HepG2 (cell line): ENCODE data around the gene OR2B3. TPM values are rescaled to one million over a fixed set of nuclear protein-coding genes. Genes with fewer than 3 reads are reported as not detected.

ENCODE experiments used
- ATAC-seq: fragments of 200-7000 bp; cut with Tn5 transposase; 3 replicates; pipeline ENCODE4 v1.9.1; 2020; ENCODE audit warnings: mild to moderate bottlenecking, moderate library complexity
- BruUV-seq: library from RNA; stranded (reverse); fragments of 400-500 nt; replicated peaks from 2 replicates; lab custom pipeline; 2021; lab: Mats Ljungman, UMichigan
- CTCF ChIA-PET: fragments of 300-600 bp; formaldehyde crosslinking; extraction: SDS; loops from one replicate; lab custom pipeline; 2021; ENCODE audit warnings: low total read pairs, inconsistent platforms, low intra/inter-chr PET ratio; lab: Yijun Ruan, JAX
- POLR2A ChIA-PET: fragments of 350-600 bp; sonication (Branson Sonifier 250); formaldehyde crosslinking; loops from one replicate; lab custom pipeline; 2020; ENCODE audit warnings: antibody characterized with exemption, inconsistent platforms; lab: Yijun Ruan, JAX
- DNase-seq: peaks from one replicate; pipeline ENCODE4 v3.0.0-alpha.2; 2015; ENCODE audit warnings: low spot score
- FAIRE-seq: peaks from 3 replicates; lab custom pipeline; 2011; peaks lifted over from hg19 to GRCh38; lab: Jason Lieb, UNC
- H2AFZ ChIP-seq: one replicate; pipeline ENCODE4 v1.6.1; 2011; ENCODE audit warnings: low read length, inconsistent platforms
- H3K27ac ChIP-seq: fragments of 300-600 bp; 3 replicates; pipeline ENCODE4 v1.8.0; 2011; ENCODE audit warnings: mixed run types, mild to moderate bottlenecking, mixed read lengths, low read length, inconsistent platforms; ENCODE audit not compliant: insufficient read depth; ENCODE audit errors: extremely low read length
- H3K27me3 ChIP-seq, 2 experiments: fragments of 200-600 bp in 1 of 2; 2 replicates in 1 of 2; 3 replicates in 1 of 2; pipeline versions ENCODE4 v1.6.0 to v1.8.0; 2011; ENCODE audit warnings: low read length in 2 of 2, mild to moderate bottlenecking in 2 of 2, moderate library complexity in 2 of 2, inconsistent platforms in 1 of 2; ENCODE audit not compliant: insufficient read depth in 2 of 2, control insufficient read depth in 1 of 2
- H3K36me3 ChIP-seq, 2 experiments: fragments of 200-600 bp in 1 of 2; replicated peaks in 1 of 2; 2 replicates in 1 of 2; 3 replicates in 1 of 2; pipeline versions ENCODE4 v1.5.1 to v1.8.0; 2011; ENCODE audit warnings: low read length in 2 of 2, inconsistent platforms in 1 of 2; ENCODE audit not compliant: insufficient read depth in 2 of 2, control insufficient read depth in 1 of 2
- H3K4me1 ChIP-seq: 2 replicates; pipeline ENCODE4 v1.5.1; 2012; ENCODE audit warnings: low read length, inconsistent platforms; ENCODE audit not compliant: insufficient read depth
- H3K4me2 ChIP-seq: 2 replicates; pipeline ENCODE4 v1.6.0; 2011; ENCODE audit warnings: low read depth, low read length, inconsistent platforms
- H3K4me3 ChIP-seq, 3 experiments: fragments of 200-600 bp in 1 of 3; sonication (generic), shearing (Covaris generic) in 1 of 3; replicated peaks in 1 of 3; 2 replicates each; pipeline ENCODE4 v1.5.1; 2011 to 2016; ENCODE audit warnings: low read length in 3 of 3, inconsistent platforms in 2 of 3, low read depth in 2 of 3, mild to moderate bottlenecking in 2 of 3, control low read depth in 1 of 3, mixed read lengths in 1 of 3; ENCODE audit not compliant: insufficient read depth in 1 of 3
- H3K79me2 ChIP-seq: one replicate; pipeline ENCODE4 v1.6.1; 2011; ENCODE audit warnings: low read length, inconsistent platforms; ENCODE audit not compliant: insufficient read depth
- H3K9ac ChIP-seq: 2 replicates; pipeline ENCODE4 v1.6.0; 2011; ENCODE audit warnings: mild to moderate bottlenecking, low read depth, low read length, inconsistent platforms; ENCODE audit not compliant: insufficient read depth
- H3K9me3 ChIP-seq: 2 replicates; pipeline ENCODE4 v1.5.1; 2012; ENCODE audit warnings: mild to moderate bottlenecking, low read length
- H4K20me1 ChIP-seq: 2 replicates; pipeline ENCODE4 v1.6.0; 2011; ENCODE audit warnings: inconsistent platforms, mild to moderate bottlenecking, low read length, moderate library complexity; ENCODE audit not compliant: insufficient read depth
- DMTF1 ChIP-seq: sonication (generic); formaldehyde crosslinking; IDR thresholded peaks from 2 replicates; pipeline ENCODE4 v1.4.0; 2020; ENCODE audit warnings: mild to moderate bottlenecking, missing genetic modification reagents
- FOXJ3 ChIP-seq: sonication (generic); formaldehyde crosslinking; IDR thresholded peaks from 2 replicates; pipeline ENCODE4 v1.4.0; 2020; ENCODE audit warnings: missing genetic modification reagents, mild to moderate bottlenecking, borderline replicate concordance
- GFI1 ChIP-seq: sonication (generic); formaldehyde crosslinking; IDR thresholded peaks from 2 replicates; pipeline ENCODE4 v1.5.0; 2020; ENCODE audit warnings: missing genetic modification reagents, mild to moderate bottlenecking, borderline replicate concordance
- IKZF4 ChIP-seq: sonication (generic); formaldehyde crosslinking; IDR thresholded peaks from 2 replicates; pipeline ENCODE4 v1.5.1; 2020; ENCODE audit warnings: borderline replicate concordance, mild to moderate bottlenecking, low read depth, missing genetic modification reagents; ENCODE audit errors: not compliant biosample characterization
- MNT ChIP-seq: fragments of 450-650 bp; IDR thresholded peaks from 2 replicates; pipeline ENCODE4 v1.6.1; 2016
- ONECUT2 ChIP-seq: sonication (generic); formaldehyde crosslinking; IDR thresholded peaks from 2 replicates; pipeline ENCODE4 v1.4.0; 2020; ENCODE audit warnings: missing genetic modification reagents
- RAD21 ChIP-seq: fragments of 450-650 bp; formaldehyde crosslinking; IDR thresholded peaks from 2 replicates; pipeline ENCODE4 v1.5.0; 2020; ENCODE audit warnings: mild to moderate bottlenecking
- RBM39 ChIP-seq: fragments of 200-400 bp; formaldehyde crosslinking; IDR thresholded peaks from one replicate; pipeline ENCODE4 v1.6.1; 2018; ENCODE audit warnings: antibody characterized with exemption, mild to moderate bottlenecking, low read depth, low read length; ENCODE audit not compliant: poor library complexity, severe bottlenecking
- SSRP1 ChIP-seq: IDR thresholded peaks from 2 replicates; pipeline ENCODE4 v1.6.1; 2016; ENCODE audit warnings: control low read depth
- USF2 ChIP-seq, 2 experiments: sonication (generic) in 1 of 2; formaldehyde crosslinking in 1 of 2; IDR thresholded peaks; 2 replicates each; pipeline versions ENCODE4 v1.5.1 to v1.6.1; 2011 to 2020; ENCODE audit warnings: borderline replicate concordance in 1 of 2, low read depth in 1 of 2, low read length in 1 of 2, mild to moderate bottlenecking in 1 of 2, missing genetic modification reagents in 1 of 2, moderate library complexity in 1 of 2
- ZFP41 ChIP-seq: sonication (generic); formaldehyde crosslinking; IDR thresholded peaks from 2 replicates; pipeline ENCODE4 v1.4.0; 2020; ENCODE audit warnings: mild to moderate bottlenecking, missing genetic modification reagents, borderline replicate concordance
- ZNF660 ChIP-seq: sonication (generic); formaldehyde crosslinking; IDR thresholded peaks from 2 replicates; pipeline ENCODE4 v1.5.1; 2020; ENCODE audit warnings: mild to moderate bottlenecking, low read depth, missing genetic modification reagents, borderline replicate concordance
- ZNF709 ChIP-seq: sonication (generic); formaldehyde crosslinking; IDR thresholded peaks from 2 replicates; pipeline ENCODE4 v1.5.0; 2020; ENCODE audit warnings: mild to moderate bottlenecking, missing genetic modification reagents
- ZSCAN12 ChIP-seq: sonication (generic); formaldehyde crosslinking; IDR thresholded peaks from 2 replicates; pipeline ENCODE4 v1.9.0; 2021; ENCODE audit warnings: mild to moderate bottlenecking, missing genetic modification reagents
- WGBS: methylation state at CpG from one replicate; pipeline ENCODE4 v1.1.6; 2017; ENCODE audit warnings: low lambda C conversion rate; 5-methylcytosine and 5-hydroxymethylcytosine counted together
- in situ Hi-C: cut with HindIII; loops from 2 replicates; pipeline ENCODE4 v1.10.0; 2017; ENCODE audit warnings: low pct_unique_long_range_greater_than_20kb; ENCODE audit not compliant: extremely low pct_ligation_motif_present
- intact Hi-C: fragments of 100-400 bp; cut with micrococcal nuclease; formaldehyde crosslinking; loops from one replicate; pipeline ENCODE4 v1.10.0; 2022; ENCODE audit not compliant: unreplicated experiment
- polyA plus RNA-seq, 8 experiments: library from polyadenylated mRNA; depleted of rRNA in 3 of 8; stranded (reverse) in 7 of 8; unstranded in 1 of 8; fragments of >200 nt; fragmentation: Illumina TruSeq in 4 of 8; extraction: Trizol in 4 of 8; gene quantifications; 2 replicates each; pipeline versions ENCODE4 v1.2.1 to v1.2.3, GENCODE V29; 2011 to 2016; ENCODE audit warnings: low read depth in 4 of 8, missing spikeins in 1 of 8, mixed read lengths in 1 of 8; ENCODE audit not compliant: insufficient read depth in 1 of 8
- total RNA-seq, 5 experiments: library from RNA; depleted of rRNA; stranded (reverse); fragments of >200 nt; fragmentation: Illumina TruSeq; extraction: Trizol; gene quantifications; 2 replicates each; pipeline ENCODE4 v1.2.3, GENCODE V29; 2016; ENCODE audit warnings: low read depth in 1 of 5

OR2B3 gene
- total and polyA plus RNA-seq, 2 of the 13 experiments (the other 11 are each of a cell fraction or from before 2014, with no cell fraction given) = not detected

- Histone ChIP-seq H3K9me3 (no peaks in the 10 kb centered on the region), H3K27me3 (no peaks in the 10 kb centered on the region), H3K27ac (no peak within 1 kb of the TSS)
- no peak for DNase-seq
- no peak for TF ChIP-seq GFI1
- no peak for TF ChIP-seq DMTF1 (CRISPR knock-in tag)
- no peak for TF ChIP-seq RAD21 (CRISPR knock-in tag)
- no peak for TF ChIP-seq USF2 (IDR thresholded peaks at IDR 0.05; ENCODE audit: low read depth, low read length)
- TF ChIP-seq USF2 (CRISPR knock-in tag; IDR thresholded peaks at IDR 0.05; ENCODE audit: borderline replicate concordance) = no peak
- TF ChIP-seq ZFP41 (CRISPR knock-in tag) = no peak
- TF ChIP-seq ZNF660 (CRISPR knock-in tag) = no peak
- no peak for TF ChIP-seq FOXJ3 (CRISPR knock-in tag)
- no peak for TF ChIP-seq IKZF4 (CRISPR knock-in tag)
- TF ChIP-seq ZSCAN12 = no peak
- TF ChIP-seq ONECUT2 (CRISPR knock-in tag) = no peak
- no peak for TF ChIP-seq ZNF709 (CRISPR knock-in tag)
- no peak for TF ChIP-seq RBM39
- no peak for TF ChIP-seq SSRP1 (CRISPR knock-in tag)
- TF ChIP-seq MNT = no peak
- TF ChIP-seq, all 625 proteins: peak for 0
- POLR2A ChIA-PET = no interaction called here
- no peak for FAIRE-seq
- no TSS peak for BruUV-seq
- Histone ChIP-seq H3K4me3 (no peak within 1 kb of the TSS), H3K4me1 (no peaks in the 10 kb centered on the region), H3K4me2 (no peak within 1 kb of the TSS), H3K79me2 (no peaks in the 10 kb centered on the region), H2AFZ (no peak within 1 kb of the TSS), H4K20me1 (no peaks in the 10 kb centered on the region), H3K36me3 (no peaks in the 10 kb centered on the region), H3K9ac (no peak within 1 kb of the TSS)
- WGBS = 0% methylated on average over 1 of the region's 1 CpG
- ATAC-seq = no peak
- CTCF ChIA-PET = no interaction called here
- in situ Hi-C loops (no loop called here), intact Hi-C loops (no loop called here)
These were observed 20.6 kb upstream of the OR2B3 start, which contains the start of gene OR2J3 for GRCh38 chr6:29107758-29108157. Gene OR2J3, plus strand, starts transcription at chr6:29108058. Its CDS starts 3,833 bp downstream, at chr6:29111891.
